KOPT-K1 (cell line): ENCODE measurements around the gene CCL2.

Experiments used
- H3K27ac ChIP-seq: fragments of 200-600 bp; sonication (generic); 2 replicates; pipeline ENCODE4 v1.5.1; 2016; ENCODE audit warnings: antibody characterized with exemption, mild to moderate bottlenecking, low read depth, low read length; ENCODE audit not compliant: poor library complexity, severe bottlenecking
- H3K36me3 ChIP-seq: fragments of 200-600 bp; sonication (generic); 2 replicates; pipeline ENCODE4 v1.5.1; 2017; ENCODE audit warnings: antibody characterized with exemption, mild to moderate bottlenecking, low read length, moderate library complexity; ENCODE audit not compliant: insufficient read depth
- H3K9me3 ChIP-seq: fragments of 200-600 bp; sonication (generic); 2 replicates; pipeline ENCODE4 v1.5.1; 2017; ENCODE audit warnings: antibody characterized with exemption, low read length, mild to moderate bottlenecking; ENCODE audit not compliant: insufficient read depth, poor library complexity, severe bottlenecking

CCL2 gene

GRCh38 chr17:34249061-34249460, 6.0 kb upstream of the CCL2 start:
- Histone ChIP-seq H3K27ac (no peak overlapping the region), H3K9me3 (no peaks in the 10 kb centered on the region), H3K36me3 (no peaks in the 10 kb centered on the region)

GRCh38 chr17:34249478-34249877, 5.6 kb upstream of the CCL2 start:
- Histone ChIP-seq H3K27ac (no peak overlapping the region), H3K36me3 (no peaks in the 10 kb centered on the region), H3K9me3 (no peaks in the 10 kb centered on the region)

- H3K27ac ChIP-seq, result no peak overlapping the region
- H3K9me3 ChIP-seq, result no peaks in the 10 kb centered on the region
- H3K36me3 ChIP-seq, result no peaks in the 10 kb centered on the region
Measured at GRCh38 chr17:34251186-34251585, 3.9 kb upstream of the CCL2 start.

- no peak overlapping the region for H3K27ac ChIP-seq
- H3K9me3 ChIP-seq, result no peaks in the 10 kb centered on the region
- H3K36me3 ChIP-seq, result no peaks in the 10 kb centered on the region
Measured at GRCh38 chr17:34252095-34252443, 3.0 kb upstream of the CCL2 start.

- no peaks in the 10 kb centered on the region for H3K36me3 ChIP-seq
- H3K9me3 ChIP-seq, result no peaks in the 10 kb centered on the region
- no peak overlapping the region for H3K27ac ChIP-seq
Measured at GRCh38 chr17:34252444-34253138, 2.5 kb upstream of the CCL2 start.

- no peak overlapping the region for H3K27ac ChIP-seq
- H3K36me3 ChIP-seq, result no peaks in the 10 kb centered on the region
- no peaks in the 10 kb centered on the region for H3K9me3 ChIP-seq
Measured at GRCh38 chr17:34253139-34253525, 2.0 kb upstream of the CCL2 start.

- Histone ChIP-seq H3K9me3 (no peaks in the 10 kb centered on the region), H3K27ac (no peak overlapping the region), H3K36me3 (no peaks in the 10 kb centered on the region)
Measured at GRCh38 chr17:34254146-34254545, 939 bp upstream of the CCL2 start.

- no peak overlapping the region for H3K27ac ChIP-seq
- H3K36me3 ChIP-seq, result no peaks in the 10 kb centered on the region
- no peaks in the 10 kb centered on the region for H3K9me3 ChIP-seq
Measured at GRCh38 chr17:34255381-34255732, 272 bp downstream of the CCL2 start.

- no peaks in the 10 kb centered on the region for H3K9me3 ChIP-seq
- no peaks in the 10 kb centered on the region for H3K36me3 ChIP-seq
- no peak overlapping the region for H3K27ac ChIP-seq
Measured at GRCh38 chr17:34255841-34256240, 756 bp downstream of the CCL2 start.

GRCh38 chr17:34257299-34257985, 2.4 kb downstream of the CCL2 start:
- Histone ChIP-seq H3K36me3 (no peaks in the 10 kb centered on the region), H3K27ac (no peak overlapping the region), H3K9me3 (no peaks in the 10 kb centered on the region)

- Histone ChIP-seq H3K9me3 (no peaks in the 10 kb centered on the region), H3K27ac (no peak overlapping the region), H3K36me3 (no peaks in the 10 kb centered on the region)
Measured at GRCh38 chr17:34257986-34258326, 2.9 kb downstream of the CCL2 start.

GRCh38 chr17:34259146-34259545, 4.1 kb downstream of the CCL2 start:
- no peaks in the 10 kb centered on the region for H3K9me3 ChIP-seq
- H3K27ac ChIP-seq, result no peak overlapping the region
- no peaks in the 10 kb centered on the region for H3K36me3 ChIP-seq

- no peak overlapping the region for H3K27ac ChIP-seq
Measured at GRCh38 chr17:34260861-34261260, 5.8 kb downstream of the CCL2 start.

GRCh38 chr17:34261568-34262337, 6.7 kb downstream of the CCL2 start:
- Histone ChIP-seq H3K36me3 (no peaks in the 10 kb centered on the region), H3K27ac (no peak overlapping the region), H3K9me3 (no peaks in the 10 kb centered on the region)

More at GRCh38 chr17:34260861-34261260, 5.8 kb downstream of the CCL2 start:
- Histone ChIP-seq H3K9me3 (no peaks in the 10 kb centered on the region), H3K36me3 (no peaks in the 10 kb centered on the region)

GRCh38 chr17:34265711-34266110, 10.6 kb downstream of the CCL2 start:
- no peak overlapping the region for H3K27ac ChIP-seq
- no peaks in the 10 kb centered on the region for H3K36me3 ChIP-seq
- no peaks in the 10 kb centered on the region for H3K9me3 ChIP-seq

- no peaks in the 10 kb centered on the region for H3K9me3 ChIP-seq
- no peak within 1 kb of the TSS for H3K27ac ChIP-seq
- no peaks in the 10 kb centered on the region for H3K36me3 ChIP-seq
Measured at GRCh38 chr17:34269969-34270368, 14.9 kb downstream of the CCL2 start, which contains the start of gene CCL7. CCL7 (plus strand) TSS chr17:34270221; CDS start chr17:34270291, 70 bp downstream.
